HT1080 (cell line): ENCODE results near the gene PANX2. TPM values are rescaled to one million over a fixed set of nuclear protein-coding genes. Genes with fewer than 3 reads are reported as not detected.
"Not testable (repeated sequence)": the region's sequence is repeated elsewhere in the genome, so short reads cannot be mapped to it uniquely, and the experiment has no call there.

ENCODE experiments used
- DNase-seq: peaks from one replicate; pipeline ENCODE4 v3.0.0-alpha.2; 2015; ENCODE audit warnings: low read depth
- total RNA-seq: library from RNA; depleted of rRNA; stranded (reverse); fragments of >200 nt; shearing (Covaris generic); gene quantifications from 2 replicates; pipeline ENCODE4 v1.2.3, GENCODE V29; 2014

The PANX2 gene
- total RNA-seq, 1 experiment from 2014 or later = 1.6 TPM

- DNase-seq = peak; percentile 52
Measured at GRCh38 chr22:50146439-50147238, 23.9 kb upstream of the PANX2 start.

DNA sequence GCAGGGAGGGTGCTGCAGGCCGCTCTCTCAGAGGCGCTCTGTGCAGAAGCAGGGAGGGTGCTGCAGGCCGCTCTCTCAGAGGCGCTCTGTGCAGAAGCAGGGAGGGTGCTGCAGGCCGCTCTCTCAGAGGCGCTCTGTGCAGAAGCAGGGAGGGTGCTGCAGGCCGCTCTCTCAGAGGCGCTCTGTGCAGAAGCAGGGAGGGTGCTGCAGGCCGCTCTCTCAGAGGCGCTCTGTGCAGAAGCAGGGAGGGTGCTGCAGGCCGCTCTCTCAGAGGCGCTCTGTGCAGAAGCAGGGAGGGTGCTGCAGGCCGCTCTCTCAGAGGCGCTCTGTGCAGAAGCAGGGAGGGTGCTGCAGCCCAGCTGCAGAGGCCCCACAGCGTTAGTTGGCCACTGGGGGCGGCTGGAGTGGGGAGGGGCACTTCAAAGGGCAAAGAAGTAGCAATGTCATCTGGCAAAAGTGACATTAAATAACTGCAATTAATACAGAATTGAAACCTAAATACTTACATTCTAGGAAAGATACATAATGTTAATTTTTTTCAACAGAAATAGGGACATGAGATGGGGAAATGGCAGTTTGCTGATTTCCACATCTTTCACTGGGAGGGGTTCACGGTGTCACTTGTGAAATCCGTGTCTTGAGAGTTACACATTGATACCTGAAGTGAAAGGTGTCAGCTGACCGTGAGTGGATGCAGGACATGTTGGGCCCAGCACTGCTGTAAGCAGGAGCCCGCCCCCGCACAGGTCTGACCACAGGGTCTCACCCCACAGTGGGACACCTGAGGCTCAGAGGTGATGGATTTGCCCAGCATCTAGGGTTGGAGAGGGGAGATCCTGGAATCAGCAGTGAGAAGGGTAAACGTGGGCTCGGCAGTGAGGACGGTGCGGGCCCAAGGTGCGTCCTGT is 23.0 kb upstream of the PANX2 start:
- not testable (repeated sequence) for DNase-seq

DNA sequence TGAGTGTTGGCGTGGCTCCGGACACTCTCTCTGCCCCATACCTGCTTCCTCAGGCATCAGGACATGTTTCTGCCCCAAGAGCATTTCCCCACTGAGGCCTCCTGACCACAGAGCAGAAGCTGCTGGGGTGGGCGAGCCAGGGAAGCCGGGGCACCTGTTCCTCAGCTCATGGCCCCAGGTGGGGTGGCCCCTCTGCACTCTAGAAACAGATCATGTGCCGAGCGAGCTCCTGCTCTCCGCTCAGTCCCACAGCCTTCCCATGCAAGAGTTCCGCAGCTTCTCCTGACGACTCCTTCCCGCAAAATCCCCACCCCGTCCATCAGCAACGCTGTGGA is 22.4 kb upstream of the PANX2 start:
- DNase-seq = no peak

DNA sequence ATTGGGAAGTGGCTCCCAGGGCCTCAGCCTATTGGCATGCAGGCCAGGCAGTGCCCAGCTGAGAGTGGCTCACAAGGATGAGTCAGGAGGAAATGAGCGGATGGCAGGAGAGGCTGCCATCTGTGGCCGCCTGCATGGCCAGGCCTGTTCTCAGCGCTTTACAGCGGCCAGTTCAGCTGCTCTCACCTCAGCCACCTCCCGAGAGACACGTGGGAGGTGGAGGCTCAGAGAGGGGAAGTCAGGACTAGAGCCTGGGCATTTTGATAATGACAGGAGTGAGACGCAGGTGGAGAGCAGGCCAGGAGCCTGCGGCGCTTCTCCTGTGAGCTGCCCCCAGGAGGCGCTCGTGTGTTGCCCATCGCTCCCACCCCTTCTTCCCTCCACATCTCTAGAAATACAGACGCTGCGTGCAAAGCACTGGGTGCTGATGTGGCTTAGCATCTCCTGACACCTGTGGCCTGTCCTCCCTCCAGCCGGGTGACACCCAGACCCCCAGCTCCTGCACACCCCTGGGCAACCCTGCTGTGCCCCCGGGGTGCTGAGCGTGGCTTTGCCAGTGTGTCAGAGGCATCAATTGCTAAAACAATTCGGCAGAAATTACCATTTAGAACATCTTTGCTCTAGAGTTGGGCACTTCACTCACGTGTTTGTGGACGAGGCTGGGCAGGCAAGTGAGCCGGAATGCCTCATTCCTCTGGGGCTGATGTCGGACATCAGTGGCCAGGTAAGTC is 21.4 kb upstream of the PANX2 start:
- DNase-seq = peak; percentile 90

GRCh38 chr22:50150161-50151129 is 20.1 kb upstream of the PANX2 start:
- DNase-seq = no peak

GRCh38 chr22:50151571-50152537 is 18.7 kb upstream of the PANX2 start:
- DNase-seq = no peak

GRCh38 chr22:50153056-50153755 is 17.3 kb upstream of the PANX2 start:
- no peak for DNase-seq

GRCh38 chr22:50153756-50154140 is 16.8 kb upstream of the PANX2 start:
- no peak for DNase-seq

DNA sequence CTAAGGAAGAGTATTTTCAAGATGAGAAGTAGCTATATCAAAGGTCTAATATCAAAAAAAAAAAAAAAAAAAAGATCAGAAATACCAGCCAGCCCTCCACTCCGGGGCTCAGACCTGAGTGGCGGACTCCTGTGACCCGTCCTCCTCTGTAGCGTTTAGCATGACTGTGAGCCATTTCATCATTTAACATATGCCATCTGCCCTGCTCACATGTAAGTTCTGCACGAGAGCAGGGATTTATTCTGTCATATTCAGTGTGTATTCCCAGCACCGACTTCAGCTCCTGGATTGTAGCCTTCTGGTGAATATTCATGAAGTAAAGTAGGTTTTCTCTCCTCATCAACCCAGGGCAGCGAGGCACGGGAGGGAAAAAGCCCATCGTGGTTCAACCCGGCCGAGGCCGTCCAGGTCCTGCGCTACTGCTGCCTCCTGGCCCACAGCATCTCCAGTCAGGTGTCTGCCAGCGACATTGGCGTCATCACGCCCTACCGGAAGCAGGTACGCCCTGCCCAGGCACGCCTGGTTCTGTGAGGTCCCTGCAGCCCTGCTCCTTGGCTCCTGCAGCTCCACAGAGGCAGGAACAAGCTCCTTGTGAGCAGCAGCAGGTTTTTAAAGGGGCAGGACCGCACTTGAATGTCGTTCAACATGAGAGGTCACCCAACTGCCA is 12.7 kb upstream of the PANX2 start:
- DNase-seq = no peak

DNA sequence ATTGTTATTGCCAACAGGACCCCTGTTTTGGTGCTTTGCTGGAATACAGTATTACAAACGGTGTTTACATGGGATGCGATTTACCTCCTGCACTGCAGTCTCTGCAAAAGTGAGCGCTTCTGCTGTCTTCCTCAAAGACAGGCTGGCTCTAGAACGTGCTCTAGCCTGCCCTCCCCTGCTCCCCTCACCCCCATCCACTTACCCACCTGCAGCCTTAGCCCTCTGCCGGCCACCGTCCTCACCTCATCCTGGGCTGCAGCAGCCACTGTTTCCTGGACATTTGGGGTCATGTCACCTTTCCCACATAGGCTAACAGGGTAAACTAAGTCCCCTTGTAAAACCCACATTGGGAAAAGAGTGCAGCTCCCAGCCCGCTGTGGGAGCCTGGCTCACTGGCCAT is 9.6 kb upstream of the PANX2 start:
- DNase-seq = no peak

DNA sequence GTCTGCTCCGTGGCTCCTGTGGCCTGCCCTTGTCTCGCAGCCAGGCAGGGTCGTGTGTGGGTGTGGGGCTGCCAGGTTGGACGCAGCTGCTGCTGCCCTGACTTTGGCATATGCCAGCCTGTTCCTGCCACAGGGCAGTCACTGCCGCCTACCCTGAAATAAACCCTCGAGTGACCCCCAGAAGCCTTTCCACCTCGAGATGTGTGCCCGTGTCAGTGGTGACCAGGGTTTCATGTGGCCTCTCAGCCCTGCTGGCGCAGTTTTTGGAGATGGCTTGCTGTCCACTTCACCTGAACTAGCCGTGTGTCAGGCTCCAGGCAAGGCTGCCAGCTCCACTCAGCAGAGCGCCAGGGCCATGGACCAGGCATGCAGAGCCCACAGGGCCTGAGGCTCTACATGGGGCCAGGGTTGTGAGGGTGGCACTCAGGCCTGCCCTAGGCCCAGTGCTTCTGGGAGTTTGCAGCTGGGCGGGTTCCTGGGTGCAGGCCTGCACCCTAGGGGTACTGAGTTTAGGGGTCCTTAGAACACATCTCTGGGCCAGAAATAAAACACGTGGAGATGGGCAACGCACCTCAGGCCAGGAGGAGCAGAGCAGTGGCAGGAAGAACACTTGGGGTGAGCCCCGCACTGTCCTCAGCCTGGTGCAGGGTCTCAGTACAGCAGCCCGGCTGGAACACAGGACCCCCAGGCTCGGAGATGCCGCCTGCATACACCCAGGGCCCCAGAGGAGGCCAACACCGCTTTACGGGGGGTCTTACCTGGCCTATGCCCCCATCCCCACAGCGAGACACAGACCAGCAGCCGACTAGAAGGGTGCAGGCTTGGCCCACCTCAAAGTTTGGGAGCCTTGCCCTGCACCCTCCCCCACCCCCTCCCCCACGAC is 8.8 kb upstream of the PANX2 start:
- no peak for DNase-seq

DNA sequence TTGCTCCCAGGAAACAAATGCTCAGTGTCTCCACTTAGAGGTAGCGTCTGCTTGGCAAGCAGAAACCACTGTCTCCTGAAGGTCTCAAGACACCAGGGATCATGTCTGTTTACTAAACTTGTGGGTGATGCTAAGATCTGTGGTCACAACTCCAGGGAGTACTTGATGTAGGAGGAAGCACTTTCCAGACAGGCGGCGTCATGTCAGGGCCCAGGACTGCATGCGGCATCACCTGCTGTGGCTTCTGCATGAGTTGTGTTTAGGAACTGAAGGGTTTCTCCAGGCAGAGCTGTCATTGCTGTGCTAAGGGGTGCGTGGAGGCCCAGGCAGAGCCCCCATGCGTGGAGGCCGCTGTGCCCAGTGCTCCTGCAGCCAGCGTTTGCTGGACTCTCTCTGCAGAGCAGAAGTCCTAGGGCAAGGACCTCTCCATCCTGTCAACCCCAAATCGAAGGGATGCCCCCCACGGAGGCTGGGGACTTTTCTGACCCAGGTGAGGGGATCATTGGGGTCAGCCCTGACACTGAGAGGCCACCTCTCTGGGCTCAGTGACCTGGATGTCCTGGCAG is 8.1 kb upstream of the PANX2 start:
- no peak for DNase-seq

GRCh38 chr22:50165436-50166123 is 5.0 kb upstream of the PANX2 start:
- DNase-seq = no peak

GRCh38 chr22:50167689-50168489 is 2.6 kb upstream of the PANX2 start:
- DNase-seq = no peak

- not testable (repeated sequence) for DNase-seq
Measured at GRCh38 chr22:50168490-50169180, 1.9 kb upstream of the PANX2 start.
